ENCODE measurements around the gene TFAM.

- TF ChIP-seq CTCF (IDR thresholded peaks at IDR 0.05; ENCODE audit: borderline replicate concordance, extremely low read depth, low read length, poor library complexity, severe bottlenecking) (no peak), EZH2 (IDR thresholded peaks at IDR 0.05; ENCODE audit: borderline replicate concordance, low read depth, low read length, severe bottlenecking) (no peak)
These were observed 37.2 kb upstream of the TFAM start for GRCh38 chr10:58347967-58348366.

Data from DND-41 (cell line).